Measurements from ENCODE around the gene GZMM. TPM values are rescaled to one million over a fixed set of nuclear protein-coding genes. Genes with fewer than 3 reads are reported as not detected.

Gene GZMM
- total and polyA plus RNA-seq, 2 experiments from 2014 or later, result not detected

- Histone ChIP-seq H3K27me3 (no peaks in the 10 kb centered on the region), H3K4me2 (peak overlapping the region; percentile 99), H2AFZ (no peak overlapping the region), H3K79me2 (peaks cover 74% of the 10 kb centered on the region), H3K4me3 (no peak overlapping the region), H3K9me2 (replicated peaks; ENCODE audit: insufficient read depth) (no peaks in the 10 kb centered on the region), H3K27ac (peak overlapping the region; percentile 70), H3K4me1 (ENCODE audit: insufficient read depth) (peaks cover 31% of the 10 kb centered on the region), H3K36me3 (replicated peaks; ENCODE audit: insufficient read depth, low read depth) (no peaks in the 10 kb centered on the region), H4K20me1 (ENCODE audit: insufficient read depth, poor library complexity, severe bottlenecking) (peaks cover 70% of the 10 kb centered on the region), H3K9me3 (ENCODE audit: low read depth) (no peaks in the 10 kb centered on the region)
- TF ChIP-seq, protein P1, sequence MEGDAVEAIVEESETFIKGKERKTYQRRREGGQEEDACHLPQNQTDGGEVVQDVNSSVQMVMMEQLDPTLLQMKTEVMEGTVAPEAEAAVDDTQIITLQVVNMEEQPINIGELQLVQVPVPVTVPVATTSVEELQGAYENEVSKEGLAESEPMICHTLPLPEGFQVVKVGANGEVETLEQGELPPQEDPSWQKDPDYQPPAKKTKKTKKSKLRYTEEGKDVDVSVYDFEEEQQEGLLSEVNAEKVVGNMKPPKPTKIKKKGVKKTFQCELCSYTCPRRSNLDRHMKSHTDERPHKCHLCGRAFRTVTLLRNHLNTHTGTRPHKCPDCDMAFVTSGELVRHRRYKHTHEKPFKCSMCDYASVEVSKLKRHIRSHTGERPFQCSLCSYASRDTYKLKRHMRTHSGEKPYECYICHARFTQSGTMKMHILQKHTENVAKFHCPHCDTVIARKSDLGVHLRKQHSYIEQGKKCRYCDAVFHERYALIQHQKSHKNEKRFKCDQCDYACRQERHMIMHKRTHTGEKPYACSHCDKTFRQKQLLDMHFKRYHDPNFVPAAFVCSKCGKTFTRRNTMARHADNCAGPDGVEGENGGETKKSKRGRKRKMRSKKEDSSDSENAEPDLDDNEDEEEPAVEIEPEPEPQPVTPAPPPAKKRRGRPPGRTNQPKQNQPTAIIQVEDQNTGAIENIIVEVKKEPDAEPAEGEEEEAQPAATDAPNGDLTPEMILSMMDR (IDR thresholded peaks at IDR 0.05; ENCODE audit: poor library complexity), result no peak
- no peak for TF ChIP-seq EZH2 (IDR thresholded peaks at IDR 0.05; ENCODE audit: borderline replicate concordance)
- no peak for TF ChIP-seq EZH2phosphoT487 (IDR thresholded peaks at IDR 0.05; ENCODE audit: low read depth, severe bottlenecking, unreplicated experiment)
- DNase-seq (ENCODE audit: low spot score), result peak; percentile 55
- WGBS (ENCODE audit: low lambda C conversion rate, missing lambda C conversion rate), result 36% methylated on average over 31 of the region's 32 CpGs
Observed at GRCh38 chr19:574658-575526, 31.0 kb downstream of the GZMM start.

GRCh38 chr19:575527-576506, 32.0 kb downstream of the GZMM start:
- TF ChIP-seq EZH2 (IDR thresholded peaks at IDR 0.05; ENCODE audit: borderline replicate concordance) (no peak), EZH2phosphoT487 (IDR thresholded peaks at IDR 0.05; ENCODE audit: low read depth, severe bottlenecking, unreplicated experiment) (no peak)
- TF ChIP-seq, protein P1 (IDR thresholded peaks at IDR 0.05; ENCODE audit: poor library complexity), result no peak
- H3K79me2 ChIP-seq, result peaks cover 81% of the 10 kb centered on the region
- H3K9me3 ChIP-seq (ENCODE audit: low read depth), result no peaks in the 10 kb centered on the region
- no peaks in the 10 kb centered on the region for H3K36me3 ChIP-seq (replicated peaks; ENCODE audit: insufficient read depth, low read depth)
- no peaks in the 10 kb centered on the region for H3K27me3 ChIP-seq
- no peak overlapping the region for H3K27ac ChIP-seq
- H3K4me1 ChIP-seq (ENCODE audit: insufficient read depth), result peaks cover 31% of the 10 kb centered on the region
- H4K20me1 ChIP-seq (ENCODE audit: insufficient read depth, poor library complexity, severe bottlenecking), result peaks cover 78% of the 10 kb centered on the region
- DNase-seq (ENCODE audit: low spot score), result peak; percentile 48
- peak overlapping the region; percentile 99 for H3K4me2 ChIP-seq
- no peaks in the 10 kb centered on the region for H3K9me2 ChIP-seq (replicated peaks; ENCODE audit: insufficient read depth)
- no peak overlapping the region for H3K4me3 ChIP-seq
- WGBS (ENCODE audit: low lambda C conversion rate, missing lambda C conversion rate), result 86% methylated on average over 26 of the region's 38 CpGs
- no peak overlapping the region for H2AFZ ChIP-seq

DNA sequence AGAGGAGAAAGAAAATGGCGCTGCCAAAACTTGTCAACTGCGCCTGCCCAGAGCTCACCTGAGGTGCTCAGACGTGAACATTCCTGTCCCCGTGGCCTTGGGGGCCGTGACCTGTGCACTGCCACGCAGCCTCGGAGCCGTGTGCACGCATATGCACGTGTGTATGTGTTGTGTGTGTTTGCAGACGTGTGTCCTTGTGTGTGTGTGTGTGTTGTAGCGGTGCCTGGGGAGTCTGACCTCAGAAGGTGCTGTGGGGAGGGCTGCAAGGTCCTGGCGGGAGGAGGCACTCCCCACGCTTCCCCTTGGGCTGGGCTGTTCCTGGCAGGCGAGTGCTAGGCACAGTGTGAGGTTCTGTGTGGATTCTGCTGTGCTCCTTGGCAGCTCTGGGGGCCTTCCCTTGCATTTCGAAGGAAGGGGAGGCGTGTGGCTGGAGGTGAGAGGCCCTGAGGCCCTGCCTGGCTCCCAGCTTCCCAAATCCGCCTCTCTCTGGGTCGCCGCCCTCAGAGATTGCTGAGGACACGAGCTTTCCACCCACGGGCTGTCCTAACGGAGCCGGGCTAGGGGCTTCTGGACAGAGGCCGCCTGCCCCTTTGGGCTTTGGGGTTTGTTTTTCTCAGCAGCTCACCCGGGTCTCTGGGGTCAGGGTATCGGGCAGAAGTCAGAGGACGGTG, 33.0 kb downstream of the GZMM start:
- no peaks in the 10 kb centered on the region for H3K9me2 ChIP-seq (replicated peaks; ENCODE audit: insufficient read depth)
- peaks cover 81% of the 10 kb centered on the region for H3K79me2 ChIP-seq
- H3K4me1 ChIP-seq (ENCODE audit: insufficient read depth), result peaks cover 31% of the 10 kb centered on the region
- H3K36me3 ChIP-seq (replicated peaks; ENCODE audit: insufficient read depth, low read depth), result no peaks in the 10 kb centered on the region
- no peak for DNase-seq (ENCODE audit: low spot score)
- no peak overlapping the region for H3K4me2 ChIP-seq
- TF ChIP-seq, protein P1 (IDR thresholded peaks at IDR 0.05; ENCODE audit: poor library complexity), result no peak
- TF ChIP-seq EZH2phosphoT487 (IDR thresholded peaks at IDR 0.05; ENCODE audit: low read depth, severe bottlenecking, unreplicated experiment) (no peak), EZH2 (IDR thresholded peaks at IDR 0.05; ENCODE audit: borderline replicate concordance) (no peak)
- no peaks in the 10 kb centered on the region for H3K9me3 ChIP-seq (ENCODE audit: low read depth)
- H3K27ac ChIP-seq, result no peak overlapping the region
- WGBS (ENCODE audit: low lambda C conversion rate, missing lambda C conversion rate), result 87% methylated on average over 28 of the region's 28 CpGs
- no peaks in the 10 kb centered on the region for H3K27me3 ChIP-seq
- no peak overlapping the region for H3K4me3 ChIP-seq
- peaks cover 85% of the 10 kb centered on the region for H4K20me1 ChIP-seq (ENCODE audit: insufficient read depth, poor library complexity, severe bottlenecking)
- no peak overlapping the region for H2AFZ ChIP-seq
